ENCODE data around the gene WDR47.
A peak's percentile ranks its signal among the peaks of the same experiment; 100 is the strongest.
"Not testable (repeated sequence)": the region's sequence is repeated elsewhere in the genome, so short reads cannot be mapped to it uniquely, and the experiment has no call there.

The WDR47 gene

DNA sequence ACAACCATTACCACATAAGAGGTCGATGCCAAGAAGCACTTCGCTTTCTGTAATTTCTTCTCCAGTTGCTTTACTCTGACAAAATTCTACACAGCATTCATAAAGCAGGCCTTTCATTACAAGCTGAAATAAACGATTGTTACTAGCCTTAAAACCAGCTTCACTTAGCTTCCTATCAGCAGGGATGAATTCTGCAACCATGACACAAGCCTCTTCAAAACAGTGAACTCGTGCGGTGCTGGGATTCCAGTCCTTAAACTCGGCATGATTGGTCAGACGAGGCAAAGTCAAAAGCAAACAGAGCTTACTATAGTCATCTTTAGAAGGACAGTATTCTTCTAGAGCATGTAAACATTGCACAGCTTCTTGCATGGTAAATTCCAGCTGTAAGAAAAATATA, 30.6 kb downstream of the WDR47 start:
- H3K4me3 ChIP-seq (ENCODE audit: low read depth, low read length), result no peak overlapping the region
- TF ChIP-seq, protein P1, sequence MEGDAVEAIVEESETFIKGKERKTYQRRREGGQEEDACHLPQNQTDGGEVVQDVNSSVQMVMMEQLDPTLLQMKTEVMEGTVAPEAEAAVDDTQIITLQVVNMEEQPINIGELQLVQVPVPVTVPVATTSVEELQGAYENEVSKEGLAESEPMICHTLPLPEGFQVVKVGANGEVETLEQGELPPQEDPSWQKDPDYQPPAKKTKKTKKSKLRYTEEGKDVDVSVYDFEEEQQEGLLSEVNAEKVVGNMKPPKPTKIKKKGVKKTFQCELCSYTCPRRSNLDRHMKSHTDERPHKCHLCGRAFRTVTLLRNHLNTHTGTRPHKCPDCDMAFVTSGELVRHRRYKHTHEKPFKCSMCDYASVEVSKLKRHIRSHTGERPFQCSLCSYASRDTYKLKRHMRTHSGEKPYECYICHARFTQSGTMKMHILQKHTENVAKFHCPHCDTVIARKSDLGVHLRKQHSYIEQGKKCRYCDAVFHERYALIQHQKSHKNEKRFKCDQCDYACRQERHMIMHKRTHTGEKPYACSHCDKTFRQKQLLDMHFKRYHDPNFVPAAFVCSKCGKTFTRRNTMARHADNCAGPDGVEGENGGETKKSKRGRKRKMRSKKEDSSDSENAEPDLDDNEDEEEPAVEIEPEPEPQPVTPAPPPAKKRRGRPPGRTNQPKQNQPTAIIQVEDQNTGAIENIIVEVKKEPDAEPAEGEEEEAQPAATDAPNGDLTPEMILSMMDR (IDR thresholded peaks at IDR 0.05; ENCODE audit: borderline replicate concordance, insufficient read depth, low read depth, low read length), result no peak

DNA sequence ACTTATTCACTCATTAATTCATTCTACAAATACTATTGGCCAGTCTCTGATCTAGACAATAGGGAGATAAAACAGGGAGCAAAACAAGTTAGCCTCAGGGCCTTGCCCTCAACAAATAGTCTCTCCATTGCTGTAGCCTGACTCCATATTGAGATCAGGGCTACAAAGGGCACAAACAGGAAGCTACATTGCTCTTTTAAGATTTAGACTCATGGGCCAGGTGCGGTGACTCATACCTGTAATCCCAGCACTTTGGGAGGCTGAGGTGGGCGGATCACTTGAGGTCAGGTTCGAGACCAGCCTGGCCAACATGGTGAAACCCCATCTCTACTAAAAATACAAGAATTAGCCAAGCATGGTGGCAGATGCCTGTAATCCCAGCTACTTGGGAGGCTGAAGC, 45.3 kb downstream of the WDR47 start:
- not testable (repeated sequence) for H3K4me3 ChIP-seq (ENCODE audit: low read depth, low read length)

DNA sequence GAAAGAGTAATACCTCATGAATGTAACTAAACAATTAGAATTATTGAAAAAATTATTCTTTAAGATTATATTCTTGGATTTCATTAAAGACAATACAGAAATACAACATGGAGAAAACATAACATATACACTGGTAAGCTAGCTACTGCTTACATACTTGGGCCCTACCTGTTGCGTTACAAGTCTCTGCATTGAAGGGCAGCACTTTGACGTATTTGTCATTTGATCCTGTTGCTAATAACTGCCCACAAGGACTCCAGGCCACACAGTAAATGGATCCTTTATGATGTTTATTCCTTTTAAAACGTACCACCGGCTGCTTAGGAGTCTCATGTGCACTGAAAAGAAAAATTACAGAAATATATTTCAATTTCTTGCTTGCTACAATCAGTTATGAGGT, 58.8 kb downstream of the WDR47 start:
- TF ChIP-seq, protein P1 (IDR thresholded peaks at IDR 0.05; ENCODE audit: borderline replicate concordance, insufficient read depth, low read depth, low read length), result no peak
- H3K4me3 ChIP-seq (ENCODE audit: low read depth, low read length), result no peak overlapping the region

DNA sequence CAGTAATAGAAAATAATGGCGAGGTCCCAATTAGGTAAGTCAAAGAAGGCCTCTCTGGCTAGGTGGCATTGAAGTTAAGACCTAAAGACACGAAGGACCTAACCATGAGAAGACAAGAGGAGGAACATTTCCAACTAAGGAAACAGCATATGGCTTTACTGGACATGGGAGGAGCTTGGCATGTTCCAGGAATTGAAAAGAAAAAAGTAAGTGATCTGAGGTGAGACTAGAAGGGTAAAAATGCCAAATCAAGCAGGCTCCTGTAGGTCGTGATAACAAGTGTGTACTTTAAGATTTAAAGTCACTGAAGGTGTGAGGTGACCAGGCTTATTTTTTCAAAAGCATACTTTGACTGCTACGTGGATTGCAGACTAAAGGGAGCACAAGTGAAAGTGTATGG, 65.2 kb downstream of the WDR47 start:
- TF ChIP-seq, protein P1 (IDR thresholded peaks at IDR 0.05; ENCODE audit: borderline replicate concordance, insufficient read depth, low read depth, low read length), result no peak

DNA sequence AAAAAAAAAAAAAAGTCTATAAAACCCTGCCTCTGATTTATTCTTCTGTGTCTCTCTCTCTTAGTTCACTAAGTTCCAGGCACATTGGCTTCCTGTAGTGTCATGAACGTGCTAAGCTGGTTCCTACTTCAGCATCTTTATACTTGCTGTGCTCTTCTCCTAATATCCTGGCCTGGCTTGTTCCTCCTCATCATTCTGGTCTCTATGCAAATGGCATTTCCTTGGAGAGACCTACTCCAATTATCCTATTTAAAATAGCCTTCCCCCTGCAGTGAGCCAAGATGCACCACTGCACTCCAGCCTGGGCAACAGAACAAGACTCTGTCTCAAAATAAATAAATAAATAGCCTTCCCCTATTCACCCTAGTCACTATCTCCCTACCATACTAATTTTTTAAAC, 69.0 kb downstream of the WDR47 start:
- TF ChIP-seq, protein P1 (IDR thresholded peaks at IDR 0.05; ENCODE audit: borderline replicate concordance, insufficient read depth, low read depth, low read length), result no peak
- no peak overlapping the region for H3K4me3 ChIP-seq (ENCODE audit: low read depth, low read length)

More for the DNA sequence above, 65.2 kb downstream of the WDR47 start:
- H3K4me3 ChIP-seq (ENCODE audit: low read depth, low read length), result no peak overlapping the region

DNA sequence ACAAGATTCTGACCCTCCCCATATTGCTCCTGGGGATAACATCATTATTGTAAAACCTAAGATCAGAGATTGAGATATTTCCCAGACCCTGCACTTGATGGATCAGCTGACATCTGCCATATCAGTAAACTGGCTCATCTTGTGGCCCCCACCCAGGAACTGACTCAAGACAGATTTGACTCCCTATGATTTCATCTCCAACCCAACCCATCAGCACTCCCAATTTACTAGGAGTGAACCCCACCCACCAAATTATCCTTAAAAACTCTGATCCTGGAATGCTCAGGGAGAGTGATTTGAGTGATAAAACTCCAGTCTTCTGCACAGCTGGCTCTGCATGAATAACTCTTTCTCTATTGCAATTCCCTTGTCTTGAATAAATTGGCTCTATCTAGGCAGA, 72.6 kb downstream of the WDR47 start:
- no peak overlapping the region for H3K4me3 ChIP-seq (ENCODE audit: low read depth, low read length)
- TF ChIP-seq, protein P1 (IDR thresholded peaks at IDR 0.05; ENCODE audit: borderline replicate concordance, insufficient read depth, low read depth, low read length), result no peak

DNA sequence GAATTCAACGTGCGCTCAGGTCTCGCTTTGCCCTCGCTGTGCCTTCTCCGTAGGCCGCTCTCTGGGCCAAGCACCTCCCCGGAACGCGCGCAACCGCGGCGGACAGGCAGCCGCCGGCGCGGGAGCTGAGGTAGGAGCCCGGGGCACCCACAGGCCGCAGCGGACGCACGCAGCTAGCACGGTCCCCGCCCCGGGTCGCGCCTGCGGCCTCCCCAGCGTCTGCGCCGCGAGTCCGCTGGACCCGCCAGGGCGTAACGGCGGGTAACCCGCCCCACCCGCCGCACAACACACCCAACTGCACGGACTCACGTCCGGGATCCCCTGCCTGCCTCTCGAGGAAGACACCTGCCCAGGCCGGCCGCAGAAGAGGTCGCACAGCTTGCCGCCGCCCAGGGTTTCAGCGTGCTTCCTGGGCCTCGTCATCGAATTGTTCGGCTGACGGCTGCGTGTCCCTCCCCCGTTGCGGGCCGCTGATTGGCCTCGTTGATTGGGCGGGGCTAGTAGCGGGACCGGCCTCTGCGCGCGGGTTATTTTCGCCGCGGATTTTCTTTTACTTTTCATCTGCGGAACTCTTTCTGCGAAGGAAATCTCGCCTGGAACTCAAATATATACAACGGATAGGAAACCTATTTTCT, 78.7 kb downstream of the WDR47 start, which contains the start of gene CLCC1:
Gene CLCC1, minus strand, starts transcription at position 433 of the 635 bp plus-strand sequence. CDS start 13,047 bp downstream, outside the sequence.
- TF ChIP-seq, protein P1 (IDR thresholded peaks at IDR 0.05; ENCODE audit: borderline replicate concordance, insufficient read depth, low read depth, low read length), result no peak
- peak within 1 kb of the TSS; percentile 81 for H3K4me3 ChIP-seq (ENCODE audit: low read depth, low read length)

Measured in GM12875 (cell line).